Stimulated activated CD4-positive, alpha-beta T cell treated with anti-CD3 and anti-CD28 coated beads, Interleukin-1b, Interleukin-23, amount 100 ng/mL, for 24 hours (primary cell): Measurements from ENCODE around the gene RHD.
"Not testable (repeated sequence)": the region's sequence is repeated elsewhere in the genome, so short reads cannot be mapped to it uniquely, and the experiment has no call there.

ENCODE experiments used
- DNase-seq, 4 experiments: peaks; one replicate each; pipeline ENCODE4 v3.0.0-alpha.2; 2020; ENCODE audit warnings: low read depth in 4 of 4, low spot score in 1 of 4

RHD gene

GRCh38 chr1:25256578-25256965 is 15.7 kb upstream of the RHD start:
- DNase-seq, result no peak

GRCh38 chr1:25257196-25257595 is 15.1 kb upstream of the RHD start:
- no peak for DNase-seq

GRCh38 chr1:25259813-25260212 is 12.5 kb upstream of the RHD start:
- not testable (repeated sequence) for DNase-seq

- not testable (repeated sequence) for DNase-seq
These were observed 12.0 kb upstream of the RHD start for GRCh38 chr1:25260336-25260735.

- DNase-seq, result not testable (repeated sequence)
These were observed 5.6 kb upstream of the RHD start for GRCh38 chr1:25266554-25267287.

- DNase-seq, result peak; percentile 35 to 88 (median 82)
These were observed 4.8 kb upstream of the RHD start for GRCh38 chr1:25267288-25268142.

GRCh38 chr1:25268143-25268760 is 4.1 kb upstream of the RHD start:
- not testable (repeated sequence) for DNase-seq

GRCh38 chr1:25275648-25276047 is 3.3 kb downstream of the RHD start:
- DNase-seq, result not testable (repeated sequence)

- not testable (repeated sequence) for DNase-seq
These were observed 5.0 kb downstream of the RHD start for GRCh38 chr1:25277295-25277694.

- not testable (repeated sequence) for DNase-seq
These were observed 6.0 kb downstream of the RHD start for GRCh38 chr1:25278358-25278757.

GRCh38 chr1:25278790-25279189 is 6.5 kb downstream of the RHD start:
- DNase-seq, result not testable (repeated sequence)

- not testable (repeated sequence) for DNase-seq
These were observed 7.4 kb downstream of the RHD start for GRCh38 chr1:25279693-25280111.

GRCh38 chr1:25285862-25286261 is 13.6 kb downstream of the RHD start:
- not testable (repeated sequence) for DNase-seq

GRCh38 chr1:25287164-25287563 is 14.9 kb downstream of the RHD start:
- not testable (repeated sequence) for DNase-seq

- DNase-seq, result not testable (repeated sequence)
These were observed 16.3 kb downstream of the RHD start for GRCh38 chr1:25288573-25289101.

- DNase-seq, result not testable (repeated sequence)
These were observed 17.7 kb downstream of the RHD start for GRCh38 chr1:25290043-25290442.

GRCh38 chr1:25293426-25293825 is 21.1 kb downstream of the RHD start:
- DNase-seq, result not testable (repeated sequence)

GRCh38 chr1:25294889-25295826 is 22.8 kb downstream of the RHD start:
- DNase-seq, result not testable (repeated sequence)

- DNase-seq, result not testable (repeated sequence)
These were observed 24.2 kb downstream of the RHD start for GRCh38 chr1:25296501-25296900.

GRCh38 chr1:25300729-25301128 is 28.4 kb downstream of the RHD start:
- DNase-seq, result not testable (repeated sequence)
